HepG2 (cell line): ENCODE data around the gene IGFN1. TPM values are rescaled to one million over a fixed set of nuclear protein-coding genes. Genes with fewer than 3 reads are reported as not detected.

Source experiments
- BRD4 ChIP-seq: sonication (generic); formaldehyde crosslinking; IDR thresholded peaks from 2 replicates; pipeline ENCODE4 v1.4.0; 2020; ENCODE audit warnings: missing genetic modification reagents
- CHD4 ChIP-seq: fragments of 200-600 bp; sonication (generic); IDR thresholded peaks from 2 replicates; pipeline ENCODE4 v1.7.0; 2017; ENCODE audit warnings: mild to moderate bottlenecking, low read length, borderline replicate concordance
- EP300 ChIP-seq, 3 experiments: sonication (generic) in 1 of 3; formaldehyde crosslinking in 1 of 3; IDR thresholded peaks; 2 replicates each; pipeline versions ENCODE4 v1.5.1 to v1.6.1; 2011 to 2020; ENCODE audit warnings: low read depth in 2 of 3, low read length in 2 of 3, borderline replicate concordance in 1 of 3, improper control_type of control experiment in 1 of 3, mild to moderate bottlenecking in 1 of 3, missing genetic modification reagents in 1 of 3, moderate library complexity in 1 of 3
- FOSL1 ChIP-seq: sonication (generic); formaldehyde crosslinking; IDR thresholded peaks from 2 replicates; pipeline ENCODE4 v1.9.0; 2021; ENCODE audit warnings: missing genetic modification reagents, borderline replicate concordance
- GTF2F1 ChIP-seq: fragments of 150-350 bp; IDR thresholded peaks from 2 replicates; pipeline ENCODE4 v1.6.1; 2014; ENCODE audit warnings: low read length
- HNRNPLL ChIP-seq: fragments of 200-400 bp; formaldehyde crosslinking; IDR thresholded peaks from 2 replicates; pipeline ENCODE4 v1.6.1; 2017; ENCODE audit warnings: mild to moderate bottlenecking, low read depth, low read length; ENCODE audit not compliant: poor library complexity, severe bottlenecking
- ISX ChIP-seq: sonication (generic); formaldehyde crosslinking; conservative IDR thresholded peaks from 2 replicates; pipeline ENCODE4 v1.5.0; 2020; ENCODE audit warnings: missing genetic modification reagents
- MAFK ChIP-seq, 2 experiments: IDR thresholded peaks in 1 of 2; conservative IDR thresholded peaks in 1 of 2; 2 replicates each; pipeline ENCODE4 v1.6.1; 2011; ENCODE audit warnings: improper control_type of control experiment in 2 of 2, low read length in 2 of 2
- MBD4 ChIP-seq: IDR thresholded peaks from 2 replicates; pipeline ENCODE4 v1.6.1; 2012; ENCODE audit warnings: low read length, inconsistent platforms, borderline replicate concordance
- MED13 ChIP-seq: sonication (generic); formaldehyde crosslinking; IDR thresholded peaks from 2 replicates; pipeline ENCODE4 v1.5.0; 2020; ENCODE audit warnings: missing genetic modification reagents
- MXI1 ChIP-seq: IDR thresholded peaks from 3 replicates; pipeline ENCODE4 v1.6.1; 2012; ENCODE audit warnings: low read depth, low read length, inconsistent platforms, borderline replicate concordance
- PREB ChIP-seq: sonication (generic); formaldehyde crosslinking; IDR thresholded peaks from 2 replicates; pipeline ENCODE4 v1.4.0; 2020; ENCODE audit warnings: missing genetic modification reagents
- PRPF4 ChIP-seq: fragments of 200-400 bp; formaldehyde crosslinking; IDR thresholded peaks from 2 replicates; pipeline ENCODE4 v1.6.1; 2016; ENCODE audit warnings: low read length, low read depth; ENCODE audit not compliant: poor library complexity, severe bottlenecking
- PTBP1 ChIP-seq: fragments of 200-400 bp; formaldehyde crosslinking; IDR thresholded peaks from 2 replicates; pipeline ENCODE4 v1.6.1; 2018; ENCODE audit warnings: low read length, low read depth; ENCODE audit not compliant: poor library complexity, severe bottlenecking
- TRAFD1 ChIP-seq: sonication (generic); formaldehyde crosslinking; IDR thresholded peaks from 2 replicates; pipeline ENCODE4 v1.5.1; 2020; ENCODE audit warnings: missing genetic modification reagents, mild to moderate bottlenecking, borderline replicate concordance
- WIZ ChIP-seq: sonication (generic); formaldehyde crosslinking; IDR thresholded peaks from 2 replicates; pipeline ENCODE4 v1.5.1; 2020; ENCODE audit warnings: mild to moderate bottlenecking, missing genetic modification reagents
- ZBTB42 ChIP-seq: sonication (generic); formaldehyde crosslinking; IDR thresholded peaks from 2 replicates; pipeline ENCODE4 v1.5.0; 2020; ENCODE audit warnings: mild to moderate bottlenecking, missing genetic modification reagents
- ZBTB7B ChIP-seq: sonication (generic); formaldehyde crosslinking; IDR thresholded peaks from 2 replicates; pipeline ENCODE4 v1.4.0; 2020; ENCODE audit warnings: missing genetic modification reagents
- ZKSCAN8 ChIP-seq: IDR thresholded peaks from 2 replicates; pipeline ENCODE4 v1.6.1; 2016; ENCODE audit warnings: borderline replicate concordance, missing genetic modification reagents, missing compliant biosample characterization
- ZNF333 ChIP-seq: sonication (generic); formaldehyde crosslinking; IDR thresholded peaks from 2 replicates; pipeline ENCODE4 v1.4.0; 2020; ENCODE audit warnings: mild to moderate bottlenecking, missing genetic modification reagents, borderline replicate concordance
- ZSCAN12 ChIP-seq: sonication (generic); formaldehyde crosslinking; IDR thresholded peaks from 2 replicates; pipeline ENCODE4 v1.9.0; 2021; ENCODE audit warnings: mild to moderate bottlenecking, missing genetic modification reagents
- polyA plus RNA-seq, 8 experiments: library from polyadenylated mRNA; depleted of rRNA in 3 of 8; stranded (reverse) in 7 of 8; unstranded in 1 of 8; fragments of >200 nt; fragmentation: Illumina TruSeq in 4 of 8; extraction: Trizol in 4 of 8; gene quantifications; 2 replicates each; pipeline versions ENCODE4 v1.2.1 to v1.2.3, GENCODE V29; 2011 to 2016; ENCODE audit warnings: low read depth in 4 of 8, missing spikeins in 1 of 8, mixed read lengths in 1 of 8; ENCODE audit not compliant: insufficient read depth in 1 of 8
- total RNA-seq, 5 experiments: library from RNA; depleted of rRNA; stranded (reverse); fragments of >200 nt; fragmentation: Illumina TruSeq; extraction: Trizol; gene quantifications; 2 replicates each; pipeline ENCODE4 v1.2.3, GENCODE V29; 2016; ENCODE audit warnings: low read depth in 1 of 5
- TF ChIP-seq, protein P1 (sequence below): IDR thresholded peaks from 2 replicates; pipeline ENCODE4 v1.6.1; 2012; ENCODE audit warnings: low read length, improper control_type of control experiment
- TF ChIP-seq, protein P2 (sequence below): sonication (generic); formaldehyde crosslinking; IDR thresholded peaks from 2 replicates; pipeline ENCODE4 v1.8.1; 2023; ENCODE audit warnings: mild to moderate bottlenecking, moderate library complexity, missing genetic modification reagents

Gene IGFN1
- total and polyA plus RNA-seq, 2 of the 13 experiments (the other 11 are each of a cell fraction or from before 2014, with no cell fraction given): 0.04 to 0.05 TPM

- TF ChIP-seq ISX: no peak
- TF ChIP-seq GTF2F1: 0 out of 2 replicates have a peak, but pooled peaks have one; percentile 43
- TF ChIP-seq ZSCAN12 (CRISPR knock-in tag): no peak
- TF ChIP-seq HNRNPLL: no peak
- no peak for TF ChIP-seq PRPF4
- no peak; the same call in 1 of the 2 replicates for TF ChIP-seq CHD4
- TF ChIP-seq ZNF333 (CRISPR knock-in tag): no peak
- TF ChIP-seq ZBTB42 (CRISPR knock-in tag): no peak
- no peak for TF ChIP-seq MED13
- TF ChIP-seq BRD4 (CRISPR knock-in tag): no peak
- no peak for TF ChIP-seq PTBP1
- TF ChIP-seq, protein P1, sequence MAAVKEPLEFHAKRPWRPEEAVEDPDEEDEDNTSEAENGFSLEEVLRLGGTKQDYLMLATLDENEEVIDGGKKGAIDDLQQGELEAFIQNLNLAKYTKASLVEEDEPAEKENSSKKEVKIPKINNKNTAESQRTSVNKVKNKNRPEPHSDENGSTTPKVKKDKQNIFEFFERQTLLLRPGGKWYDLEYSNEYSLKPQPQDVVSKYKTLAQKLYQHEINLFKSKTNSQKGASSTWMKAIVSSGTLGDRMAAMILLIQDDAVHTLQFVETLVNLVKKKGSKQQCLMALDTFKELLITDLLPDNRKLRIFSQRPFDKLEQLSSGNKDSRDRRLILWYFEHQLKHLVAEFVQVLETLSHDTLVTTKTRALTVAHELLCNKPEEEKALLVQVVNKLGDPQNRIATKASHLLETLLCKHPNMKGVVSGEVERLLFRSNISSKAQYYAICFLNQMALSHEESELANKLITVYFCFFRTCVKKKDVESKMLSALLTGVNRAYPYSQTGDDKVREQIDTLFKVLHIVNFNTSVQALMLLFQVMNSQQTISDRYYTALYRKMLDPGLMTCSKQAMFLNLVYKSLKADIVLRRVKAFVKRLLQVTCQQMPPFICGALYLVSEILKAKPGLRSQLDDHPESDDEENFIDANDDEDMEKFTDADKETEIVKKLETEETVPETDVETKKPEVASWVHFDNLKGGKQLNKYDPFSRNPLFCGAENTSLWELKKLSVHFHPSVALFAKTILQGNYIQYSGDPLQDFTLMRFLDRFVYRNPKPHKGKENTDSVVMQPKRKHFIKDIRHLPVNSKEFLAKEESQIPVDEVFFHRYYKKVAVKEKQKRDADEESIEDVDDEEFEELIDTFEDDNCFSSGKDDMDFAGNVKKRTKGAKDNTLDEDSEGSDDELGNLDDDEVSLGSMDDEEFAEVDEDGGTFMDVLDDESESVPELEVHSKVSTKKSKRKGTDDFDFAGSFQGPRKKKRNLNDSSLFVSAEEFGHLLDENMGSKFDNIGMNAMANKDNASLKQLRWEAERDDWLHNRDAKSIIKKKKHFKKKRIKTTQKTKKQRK: no peak
- no peak for TF ChIP-seq MBD4
- TF ChIP-seq FOSL1 (CRISPR knock-in tag): no peak
- no peak for TF ChIP-seq ZBTB7B
- TF ChIP-seq TRAFD1: peak; percentile 33; the same call in 1 of the 2 replicates
- peak; percentile 32 to 90; a peak in 2 of 4 replicates for TF ChIP-seq EP300 (IDR thresholded peaks at IDR 0.05; ENCODE audit: low read depth in 2 of 2, low read length in 2 of 2)
- TF ChIP-seq EP300 (CRISPR knock-in tag; IDR thresholded peaks at IDR 0.05; ENCODE audit: borderline replicate concordance): peak; percentile 89
- TF ChIP-seq ZKSCAN8 (CRISPR knock-in tag): peak; percentile 61; the same call in 1 of the 2 replicates
- no peak for TF ChIP-seq MAFK (conservative IDR thresholded peaks at IDR 0.05 in 1 of 2, IDR thresholded peaks at IDR 0.05 in 1 of 2; ENCODE audit: low read length in 2 of 2)
- TF ChIP-seq MXI1: peak; percentile 81; the same call in 2 of the 3 replicates
- TF ChIP-seq, protein P2, sequence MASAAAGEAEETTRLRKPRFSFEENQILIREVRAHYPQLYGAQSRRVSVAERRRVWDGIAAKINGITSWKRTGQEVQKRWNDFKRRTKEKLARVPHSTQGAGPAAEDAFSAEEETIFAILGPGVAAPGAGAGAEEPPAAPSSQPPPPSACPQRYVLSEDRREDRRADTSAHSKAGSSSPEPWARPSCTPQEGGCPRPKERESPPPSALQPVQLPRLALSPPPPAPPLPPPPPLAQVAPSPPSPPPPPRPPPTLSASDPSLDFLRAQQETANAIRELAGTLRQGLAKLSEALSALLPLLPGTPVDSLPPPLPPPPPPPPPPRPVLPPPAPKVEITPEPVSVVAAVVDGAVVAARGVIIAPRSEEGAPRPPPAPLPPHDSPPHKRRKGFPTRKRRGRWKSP (CRISPR knock-in tag): peak; percentile 84; the same call in 1 of the 2 replicates
- TF ChIP-seq WIZ (CRISPR knock-in tag): no peak
- TF ChIP-seq PREB: no peak
Observed at GRCh38 chr1:201170533-201171062, 20.0 kb upstream of the IGFN1 start (continued).
